OCI-LY7 (cell line): ENCODE results near the gene SLC26A9. TPM values are rescaled to one million over a fixed set of nuclear protein-coding genes. Genes with fewer than 3 reads are reported as not detected.
A peak's percentile ranks its signal among the peaks of the same experiment; 100 is the strongest.

Experiments
- BruUV-seq: library from RNA; stranded (reverse); fragments of 400-500 nt; replicated peaks from 2 replicates; lab custom pipeline; 2021; lab: Mats Ljungman, UMichigan
- CTCF ChIA-PET: fragments of 300-600 bp; sonication (Branson Sonifier 250); formaldehyde crosslinking; loops from one replicate; lab custom pipeline; 2022; ENCODE audit warnings: antibody characterized with exemption; ENCODE audit not compliant: unreplicated experiment; lab: Charles Lee
- POLR2A ChIA-PET: fragments of 300-600 bp; sonication (Branson Sonifier 250); formaldehyde crosslinking; loops from one replicate; lab custom pipeline; 2022; ENCODE audit warnings: antibody characterized with exemption; lab: Charles Lee
- DNase-seq: peaks from one replicate; pipeline ENCODE4 v3.0.0-alpha.2; 2015; ENCODE audit warnings: low spot score
- H2AFZ ChIP-seq: fragments of 200-600 bp; sonication (generic), shearing (Covaris generic); 2 replicates; pipeline ENCODE4 v1.6.1; 2014; ENCODE audit warnings: mild to moderate bottlenecking, antibody characterized with exemption, low read length, moderate library complexity
- H3K27ac ChIP-seq: fragments of 200-600 bp; sonication (generic); 2 replicates; pipeline ENCODE4 v1.5.1; 2014; ENCODE audit warnings: mixed run types, low read depth, mild to moderate bottlenecking, moderate library complexity, low read length, inconsistent platforms; ENCODE audit not compliant: poor library complexity, severe bottlenecking
- H3K36me3 ChIP-seq: fragments of 200-600 bp; sonication (generic); 2 replicates; pipeline ENCODE4 v1.6.1; 2014; ENCODE audit warnings: mild to moderate bottlenecking, antibody characterized with exemption, low read length, moderate library complexity, mixed read lengths; ENCODE audit not compliant: insufficient read depth
- H3K4me1 ChIP-seq: fragments of 200-600 bp; sonication (generic); 2 replicates; pipeline ENCODE4 v1.5.1; 2014; ENCODE audit warnings: mild to moderate bottlenecking, low read length; ENCODE audit not compliant: insufficient read depth, poor library complexity, severe bottlenecking
- H3K4me2 ChIP-seq: fragments of 200-600 bp; sonication (generic); 2 replicates; pipeline ENCODE4 v1.6.1; 2014; ENCODE audit warnings: mild to moderate bottlenecking, low read length
- H3K4me3 ChIP-seq: fragments of 200-600 bp; sonication (generic); 2 replicates; pipeline ENCODE4 v1.5.1; 2014; ENCODE audit warnings: mild to moderate bottlenecking, low read depth, low read length; ENCODE audit not compliant: poor library complexity, severe bottlenecking
- H3K79me2 ChIP-seq: fragments of 200-600 bp; sonication (generic); 2 replicates; pipeline ENCODE4 v1.6.1; 2016; ENCODE audit warnings: low read depth, mild to moderate bottlenecking, low read length, moderate library complexity, mixed read lengths; ENCODE audit not compliant: insufficient read depth
- H3K9me2 ChIP-seq: fragments of 200-600 bp; sonication (generic); 2 replicates; pipeline ENCODE4 v1.6.1; 2016; ENCODE audit warnings: mild to moderate bottlenecking, low read length, mixed read lengths; ENCODE audit not compliant: insufficient read depth
- H3K9me3 ChIP-seq: fragments of 200-600 bp; sonication (generic); 2 replicates; pipeline ENCODE4 v1.6.1; 2014; ENCODE audit warnings: mild to moderate bottlenecking, mixed run types, low read length, mixed read lengths
- H4K20me1 ChIP-seq: fragments of 200-600 bp; sonication (generic); 2 replicates; pipeline ENCODE4 v1.6.1; 2014; ENCODE audit warnings: mild to moderate bottlenecking, antibody characterized with exemption, low read length, moderate library complexity, mixed read lengths; ENCODE audit not compliant: insufficient read depth
- EZH2phosphoT487 ChIP-seq: fragments of 200-600 bp; sonication (generic); IDR thresholded peaks from 2 replicates; pipeline ENCODE4 v1.6.1; 2018; ENCODE audit warnings: low read depth, borderline replicate concordance, mild to moderate bottlenecking, mixed run types, antibody characterized with exemption, low read length, moderate library complexity, mixed read lengths
- intact Hi-C: fragments of 100-400 bp; cut with micrococcal nuclease; formaldehyde crosslinking; loops from one replicate; pipeline ENCODE4 v1.10.0; 2022; ENCODE audit not compliant: unreplicated experiment
- total RNA-seq, 2 experiments: library from RNA; depleted of rRNA in 1 of 2; stranded (reverse); fragments of >200 nt in 1 of 2; shearing (Covaris generic) in 1 of 2; gene quantifications; 2 replicates each; pipeline ENCODE4 v1.2.3, GENCODE V29; 2014 to 2022
- TF ChIP-seq, protein P1 (sequence below): fragments of 200-600 bp; sonication (generic); conservative IDR thresholded peaks from 2 replicates; pipeline ENCODE4 v1.5.1; 2014; ENCODE audit warnings: mild to moderate bottlenecking, antibody characterized with exemption, low read length, moderate library complexity, mixed read lengths

The SLC26A9 gene
- total RNA-seq, 2 experiments from 2014 or later: not detected

- intact Hi-C loops: no loop called here
- Histone ChIP-seq H2AFZ (no peak overlapping the region), H3K79me2 (no peaks in the 10 kb centered on the region), H3K36me3 (no peaks in the 10 kb centered on the region), H3K4me1 (no peaks in the 10 kb centered on the region), H3K9me2 (no peaks in the 10 kb centered on the region), H3K27ac (no peak overlapping the region), H4K20me1 (no peaks in the 10 kb centered on the region), H3K4me2 (no peak overlapping the region), H3K9me3 (no peaks in the 10 kb centered on the region), H3K4me3 (no peak overlapping the region)
- no peak for DNase-seq
- POLR2A ChIA-PET: no interaction called here
- CTCF ChIA-PET: no interaction called here
- no TSS peak for BruUV-seq
- TF ChIP-seq, protein P1, sequence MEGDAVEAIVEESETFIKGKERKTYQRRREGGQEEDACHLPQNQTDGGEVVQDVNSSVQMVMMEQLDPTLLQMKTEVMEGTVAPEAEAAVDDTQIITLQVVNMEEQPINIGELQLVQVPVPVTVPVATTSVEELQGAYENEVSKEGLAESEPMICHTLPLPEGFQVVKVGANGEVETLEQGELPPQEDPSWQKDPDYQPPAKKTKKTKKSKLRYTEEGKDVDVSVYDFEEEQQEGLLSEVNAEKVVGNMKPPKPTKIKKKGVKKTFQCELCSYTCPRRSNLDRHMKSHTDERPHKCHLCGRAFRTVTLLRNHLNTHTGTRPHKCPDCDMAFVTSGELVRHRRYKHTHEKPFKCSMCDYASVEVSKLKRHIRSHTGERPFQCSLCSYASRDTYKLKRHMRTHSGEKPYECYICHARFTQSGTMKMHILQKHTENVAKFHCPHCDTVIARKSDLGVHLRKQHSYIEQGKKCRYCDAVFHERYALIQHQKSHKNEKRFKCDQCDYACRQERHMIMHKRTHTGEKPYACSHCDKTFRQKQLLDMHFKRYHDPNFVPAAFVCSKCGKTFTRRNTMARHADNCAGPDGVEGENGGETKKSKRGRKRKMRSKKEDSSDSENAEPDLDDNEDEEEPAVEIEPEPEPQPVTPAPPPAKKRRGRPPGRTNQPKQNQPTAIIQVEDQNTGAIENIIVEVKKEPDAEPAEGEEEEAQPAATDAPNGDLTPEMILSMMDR: no peak
- no peak for TF ChIP-seq EZH2phosphoT487
Observed at GRCh38 chr1:205942631-205943159, 561 bp downstream of the SLC26A9 start.

GRCh38 chr1:205940710-205941109 is 2.5 kb downstream of the SLC26A9 start:
- H3K36me3 ChIP-seq: no peaks in the 10 kb centered on the region
- ChIA-PET POLR2A (no interaction called here), CTCF (no interaction called here)
- no peaks in the 10 kb centered on the region for H3K4me1 ChIP-seq
- no peak overlapping the region for H3K4me2 ChIP-seq
- no peak overlapping the region for H3K4me3 ChIP-seq
- H2AFZ ChIP-seq: no peak overlapping the region
- H4K20me1 ChIP-seq: no peaks in the 10 kb centered on the region
- H3K9me2 ChIP-seq: no peaks in the 10 kb centered on the region
- no peak for DNase-seq
- H3K79me2 ChIP-seq: no peaks in the 10 kb centered on the region
- BruUV-seq: no TSS peak
- no peaks in the 10 kb centered on the region for H3K9me3 ChIP-seq
- no peak for TF ChIP-seq EZH2phosphoT487
- TF ChIP-seq, protein P1: no peak
- H3K27ac ChIP-seq: no peak overlapping the region
- intact Hi-C loops: no loop called here

DNA sequence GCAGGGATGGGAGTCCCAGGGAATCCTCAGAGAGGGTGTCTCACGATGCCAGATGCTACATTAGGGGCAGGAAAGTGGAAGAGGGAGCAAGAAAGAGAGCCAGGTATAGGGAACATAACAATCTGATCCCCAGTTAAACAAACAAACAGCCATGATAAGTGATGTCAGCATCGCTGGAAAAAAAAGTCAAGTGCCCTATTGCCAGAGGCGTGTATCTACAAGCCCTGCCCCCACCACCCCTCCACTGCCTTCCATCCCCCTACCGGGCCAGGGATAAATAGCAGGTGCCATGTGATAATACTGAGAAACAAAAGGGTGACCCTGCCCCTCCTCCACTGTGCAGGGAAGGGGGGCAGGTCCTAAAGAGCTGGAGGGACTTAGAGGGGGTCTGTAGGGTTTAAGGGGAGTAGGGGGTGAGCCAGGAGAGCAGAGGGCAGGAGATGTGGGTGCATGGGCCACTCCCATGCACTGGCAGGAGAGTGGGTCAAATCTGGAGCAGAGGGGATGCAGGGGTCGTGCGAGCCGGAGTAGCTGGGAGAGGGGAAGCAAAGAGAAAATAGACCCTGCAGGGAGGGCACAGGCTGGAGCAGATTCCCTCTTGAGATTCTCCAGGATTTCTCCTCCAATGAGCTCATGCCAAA is 3.4 kb downstream of the SLC26A9 start:
- H3K27ac ChIP-seq: no peak overlapping the region
- no peaks in the 10 kb centered on the region for H3K79me2 ChIP-seq
- H3K4me1 ChIP-seq: no peaks in the 10 kb centered on the region
- no peak overlapping the region for H2AFZ ChIP-seq
- H3K9me2 ChIP-seq: no peaks in the 10 kb centered on the region
- H4K20me1 ChIP-seq: no peaks in the 10 kb centered on the region
- BruUV-seq: no TSS peak
- no peaks in the 10 kb centered on the region for H3K9me3 ChIP-seq
- POLR2A ChIA-PET: no interaction called here
- intact Hi-C loops: no loop called here
- no peak overlapping the region for H3K4me3 ChIP-seq
- DNase-seq: peak; percentile 33
- TF ChIP-seq, protein P1: peak; percentile 48
- TF ChIP-seq EZH2phosphoT487: no peak
- CTCF ChIA-PET: no interaction called here
- H3K36me3 ChIP-seq: no peaks in the 10 kb centered on the region
- H3K4me2 ChIP-seq: no peak overlapping the region
